Small intestine (tissue), 7 donors: ENCODE results near the gene RAD9B. TPM values are rescaled to one million over a fixed set of nuclear protein-coding genes. Genes with fewer than 3 reads are reported as not detected.

Source experiments
- DNase-seq, 2 donors: peaks; one replicate each; pipeline versions ENCODE4 v3.0.0 to v3.0.0-alpha.2; 2013
- FAIRE-seq: peaks from 2 replicates; lab custom pipeline; 2012; peaks lifted over from hg19 to GRCh38; lab: Jason Lieb, UNC
- H3K27ac ChIP-seq, 3 donors: one replicate each; pipeline ENCODE4 v1.5.1; 2013; ENCODE audit warnings: low read length in 2 of 3, mild to moderate bottlenecking in 2 of 3, control low read depth in 1 of 3, inconsistent platforms in 1 of 3, low read depth in 1 of 3, moderate library complexity in 1 of 3
- H3K27me3 ChIP-seq, 3 donors: one replicate each; pipeline ENCODE4 v1.6.1; 2013; ENCODE audit warnings: low read length in 3 of 3, inconsistent platforms in 1 of 3; ENCODE audit not compliant: control insufficient read depth in 3 of 3, insufficient read depth in 3 of 3
- H3K36me3 ChIP-seq, 3 donors: one replicate each; pipeline ENCODE4 v1.6.1; 2013; ENCODE audit warnings: low read length in 3 of 3, inconsistent platforms in 1 of 3, low read depth in 1 of 3, mild to moderate bottlenecking in 1 of 3, moderate library complexity in 1 of 3; ENCODE audit not compliant: control insufficient read depth in 3 of 3, insufficient read depth in 2 of 3
- H3K4me1 ChIP-seq, 3 donors: one replicate each; pipeline ENCODE4 v1.6.1; 2013; ENCODE audit warnings: low read length in 2 of 3, inconsistent platforms in 1 of 3, low read depth in 1 of 3, mild to moderate bottlenecking in 1 of 3, moderate library complexity in 1 of 3; ENCODE audit not compliant: control insufficient read depth in 3 of 3, insufficient read depth in 2 of 3
- H3K4me3 ChIP-seq, 3 donors: one replicate each; pipeline ENCODE4 v1.5.1; 2013; ENCODE audit warnings: low read length in 3 of 3, control low read depth in 1 of 3, inconsistent platforms in 1 of 3, low read depth in 1 of 3, mild to moderate bottlenecking in 1 of 3, moderate library complexity in 1 of 3
- H3K9me3 ChIP-seq, 2 donors: one replicate each; pipeline ENCODE4 v1.6.1; 2013; ENCODE audit warnings: low read depth in 1 of 2, low read length in 1 of 2; ENCODE audit not compliant: control insufficient read depth in 2 of 2, insufficient read depth in 1 of 2
- WGBS, 3 donors: extraction: QIAGEN DNeasy Blood & Tissue Kit; methylation state at CpG; one replicate each; pipeline ENCODE4 v1.1.7; 2013; 5-methylcytosine and 5-hydroxymethylcytosine counted together
- polyA plus RNA-seq, 4 donors: library from polyadenylated mRNA; stranded (reverse) in 3 of 4; unstranded in 1 of 4; fragments of 200-250 nt in 3 of 4; fragments of 120-200 nt in 1 of 4; gene quantifications; one replicate each; pipeline versions ENCODE4 v1.2.1 to v1.2.3, GENCODE V29; 2013
- donor health status: healthy with polysubstance abuse.
- donor health status: control.
- donor health status: control.
- donor health status: Bipolar disorder and iron deficiency.
- donor health status: healthy.

The RAD9B gene
- polyA plus RNA-seq, 4 donors = 0.24 to 0.61 TPM; not detected in 2

- peaks cover 0 to 10% (median 2%) of the 10 kb centered on the region in 3 donors for H3K36me3 ChIP-seq
- no peak for DNase-seq
- peaks cover 0 to 3% (median 2%) of the 10 kb centered on the region in 3 donors for H3K4me1 ChIP-seq
- 0 to 1% (median 0%) methylated on average over 15 of the region's 15 CpGs for WGBS, 3 donors
- FAIRE-seq = no peak
- H3K4me3 ChIP-seq = peak overlapping the region; percentile 50 to 70 (median 70)
- peak overlapping the region; percentile 6 to 93 (median 79) for H3K27ac ChIP-seq
- H3K9me3 ChIP-seq = no peaks in the 10 kb centered on the region
- no peaks in the 10 kb centered on the region for H3K27me3 ChIP-seq
Observed at GRCh38 chr12:110467847-110468213, 34.3 kb upstream of the RAD9B start.

- peak within 1 kb of the TSS; percentile 49 to 93 (median 79) for H3K27ac ChIP-seq
- WGBS, 3 donors = 0 to 1% (median 0%) methylated on average over 76 to 78 of the region's 78 CpGs
- DNase-seq (peak; percentile 98 to 99), FAIRE-seq (no peak)
- peaks cover 0 to 3% (median 2%) of the 10 kb centered on the region in 3 donors for H3K4me1 ChIP-seq
- no peaks in the 10 kb centered on the region for H3K9me3 ChIP-seq
- H3K27me3 ChIP-seq = no peaks in the 10 kb centered on the region
- peaks cover 0 to 6% (median 2%) of the 10 kb centered on the region in 3 donors for H3K36me3 ChIP-seq
- peak within 1 kb of the TSS; percentile 50 to 70 (median 70) for H3K4me3 ChIP-seq
Observed at GRCh38 chr12:110468214-110469048, 33.7 kb upstream of the RAD9B start, which contains the start of the genes FAM216A and GPN3. Gene FAM216A, plus strand, starts transcription at chr12:110468845. Its CDS starts 31 bp downstream, at chr12:110468876. Gene GPN3, minus strand, starts transcription at chr12:110468257. Its CDS starts 54 bp downstream, at chr12:110468203.

GRCh38 chr12:110475426-110475825 is 26.7 kb upstream of the RAD9B start:
- 89 to 96% (median 94%) methylated on average over 7 of the region's 7 CpGs for WGBS, 3 donors
- no peaks in the 10 kb centered on the region for H3K9me3 ChIP-seq
- no peak for FAIRE-seq

GRCh38 chr12:110498984-110499706 is 3.0 kb upstream of the RAD9B start:
- Histone ChIP-seq H3K36me3 (peaks cover 0 to 20% (median 0%) of the 10 kb centered on the region in 3 donors), H3K9me3 (no peaks in the 10 kb centered on the region), H3K4me3 (no peak overlapping the region), H3K27me3 (no peaks in the 10 kb centered on the region), H3K27ac (no peak overlapping the region), H3K4me1 (peaks cover 0 to 3% (median 0%) of the 10 kb centered on the region in 3 donors)
- no peak for FAIRE-seq
- peak; percentile 12 to 25 for DNase-seq
- WGBS, 3 donors = 66 to 74% (median 69%) methylated on average over 4 of the region's 4 CpGs

More at GRCh38 chr12:110475426-110475825, 26.7 kb upstream of the RAD9B start:
- Histone ChIP-seq H3K4me1 (no peaks in the 10 kb centered on the region), H3K27ac (no peak overlapping the region), H3K36me3 (no peaks in the 10 kb centered on the region), H3K27me3 (no peaks in the 10 kb centered on the region), H3K4me3 (no peak overlapping the region)
- no peak for DNase-seq

- Histone ChIP-seq H3K36me3 (peaks cover 0 to 8% (median 0%) of the 10 kb centered on the region in 3 donors), H3K27ac (peak overlapping the region; percentile 89 to 96 (median 95)), H3K4me1 (peaks cover 0 to 3% (median 0%) of the 10 kb centered on the region in 3 donors), H3K4me3 (peak overlapping the region; percentile 82 to 94 (median 93)), H3K9me3 (no peaks in the 10 kb centered on the region), H3K27me3 (no peaks in the 10 kb centered on the region)
- 0 to 1% (median 0%) methylated on average over 17 of the region's 17 CpGs for WGBS, 3 donors
- peak in 1 of 2 donors; percentile 55 for DNase-seq
- no peak for FAIRE-seq
Observed at GRCh38 chr12:110501399-110501751, 756 bp upstream of the RAD9B start.

- Histone ChIP-seq H3K9me3 (no peaks in the 10 kb centered on the region), H3K4me3 (no peak overlapping the region), H3K4me1 (peaks cover 0 to 3% (median 0%) of the 10 kb centered on the region in 3 donors), H3K27me3 (no peaks in the 10 kb centered on the region), H3K36me3 (no peaks in the 10 kb centered on the region), H3K27ac (no peak overlapping the region)
- no peak for DNase-seq
- no peak for FAIRE-seq
- 74 to 77% (median 76%) methylated on average over 1 of the region's 1 CpG for WGBS, 3 donors
Observed at GRCh38 chr12:110503432-110503831, 1.3 kb downstream of the RAD9B start.

- no peak for DNase-seq
- FAIRE-seq = no peak
- WGBS, 3 donors = 75 to 80% (median 80%) methylated on average over 3 of the region's 3 CpGs
Observed at GRCh38 chr12:110505332-110505731, 3.2 kb downstream of the RAD9B start.

GRCh38 chr12:110508071-110508586 is 6.0 kb downstream of the RAD9B start:
- no peaks in the 10 kb centered on the region for H3K36me3 ChIP-seq
- no peak overlapping the region for H3K4me3 ChIP-seq
- H3K27me3 ChIP-seq = no peaks in the 10 kb centered on the region
- H3K9me3 ChIP-seq = no peaks in the 10 kb centered on the region
- H3K4me1 ChIP-seq = no peaks in the 10 kb centered on the region
- FAIRE-seq = no peak
- WGBS, 3 donors = 82 to 88% (median 84%) methylated on average over 4 of the region's 4 CpGs
- no peak for DNase-seq
- H3K27ac ChIP-seq = no peak overlapping the region

More at GRCh38 chr12:110505332-110505731, 3.2 kb downstream of the RAD9B start:
- Histone ChIP-seq H3K4me3 (no peak overlapping the region), H3K36me3 (no peaks in the 10 kb centered on the region), H3K9me3 (no peaks in the 10 kb centered on the region), H3K27me3 (no peaks in the 10 kb centered on the region), H3K27ac (no peak overlapping the region), H3K4me1 (peaks cover 0 to 3% (median 0%) of the 10 kb centered on the region in 3 donors)
